ENCODE data around the gene LIMCH1.

The LIMCH1 gene

DNA sequence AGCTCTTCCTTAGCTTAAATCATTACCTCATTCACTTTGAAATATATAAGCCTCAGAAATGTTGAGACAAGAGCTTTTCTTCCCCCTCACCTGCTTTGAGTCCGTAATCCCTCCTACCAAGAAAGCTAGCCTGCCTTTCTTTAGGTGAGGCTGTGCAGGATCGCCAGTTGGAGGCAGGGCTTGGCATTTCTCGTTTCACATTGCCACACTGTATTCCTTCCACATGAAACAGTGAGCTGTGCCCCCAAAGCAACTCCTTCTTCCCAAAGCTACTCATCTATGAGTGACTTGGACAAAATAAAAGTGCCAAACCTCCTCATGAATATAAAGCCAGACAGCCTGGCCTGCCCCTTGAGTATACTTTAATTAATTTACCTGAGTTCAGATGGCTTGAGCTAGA, 86.8 kb downstream of the LIMCH1 start:
- FAIRE-seq (no peak), DNase-seq (ENCODE audit: insufficient read length, low spot score) (no peak)
- TF ChIP-seq POLR2A (IDR thresholded peaks at IDR 0.05; ENCODE audit: low read depth, low read length) (no peak), TAF1 (IDR thresholded peaks at IDR 0.05; ENCODE audit: low read depth, low read length) (no peak), SPI1 (IDR thresholded peaks at IDR 0.05; ENCODE audit: low read depth, low read length) (no peak), PAX5 (IDR thresholded peaks at IDR 0.05; ENCODE audit: insufficient read depth, low read length, severe bottlenecking) (no peak), POU2F2 (IDR thresholded peaks at IDR 0.05; ENCODE audit: low read depth, low read length) (no peak), POLR2AphosphoS5 (IDR thresholded peaks at IDR 0.05; ENCODE audit: low read depth, low read length) (no peak)

DNA sequence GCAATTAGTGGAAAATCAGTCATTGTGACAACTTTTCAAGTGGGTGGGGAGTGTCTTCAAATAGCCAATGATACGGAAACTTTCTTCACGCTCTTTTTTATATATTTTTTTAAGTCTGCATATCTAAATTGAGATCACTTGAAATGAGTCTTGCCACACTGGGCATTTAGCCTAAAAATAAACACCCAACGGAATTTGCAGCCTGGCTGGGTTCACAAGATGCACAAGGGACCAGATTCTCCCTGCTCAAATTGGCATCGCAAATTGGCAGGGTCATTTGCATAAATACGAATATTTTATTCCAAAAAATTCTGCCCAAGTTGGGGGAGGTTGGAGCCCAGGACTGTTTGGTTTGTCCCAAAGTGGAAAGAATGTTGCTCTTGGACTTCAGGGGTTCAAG, 87.6 kb downstream of the LIMCH1 start:
- TF ChIP-seq TAF1 (IDR thresholded peaks at IDR 0.05; ENCODE audit: low read depth, low read length) (no peak), POLR2AphosphoS5 (IDR thresholded peaks at IDR 0.05; ENCODE audit: low read depth, low read length) (no peak), POLR2A (IDR thresholded peaks at IDR 0.05; ENCODE audit: low read depth, low read length) (no peak), PAX5 (IDR thresholded peaks at IDR 0.05; ENCODE audit: insufficient read depth, low read length, severe bottlenecking) (no peak), SPI1 (IDR thresholded peaks at IDR 0.05; ENCODE audit: low read depth, low read length) (no peak), POU2F2 (IDR thresholded peaks at IDR 0.05; ENCODE audit: low read depth, low read length) (no peak)
- no peak for DNase-seq (ENCODE audit: insufficient read length, low spot score)
- FAIRE-seq, result no peak

- TF ChIP-seq POLR2A (IDR thresholded peaks at IDR 0.05; ENCODE audit: low read depth, low read length) (no peak), SPI1 (IDR thresholded peaks at IDR 0.05; ENCODE audit: low read depth, low read length) (no peak), POLR2AphosphoS5 (IDR thresholded peaks at IDR 0.05; ENCODE audit: low read depth, low read length) (no peak), TAF1 (IDR thresholded peaks at IDR 0.05; ENCODE audit: low read depth, low read length) (no peak), PAX5 (IDR thresholded peaks at IDR 0.05; ENCODE audit: insufficient read depth, low read length, severe bottlenecking) (no peak), POU2F2 (IDR thresholded peaks at IDR 0.05; ENCODE audit: low read depth, low read length) (no peak)
- FAIRE-seq, result no peak
- DNase-seq (ENCODE audit: insufficient read length, low spot score), result no peak
Observed at GRCh38 chr4:41628936-41629335, 91.0 kb downstream of the LIMCH1 start.

- TF ChIP-seq POU2F2 (IDR thresholded peaks at IDR 0.05; ENCODE audit: low read depth, low read length) (no peak), SPI1 (IDR thresholded peaks at IDR 0.05; ENCODE audit: low read depth, low read length) (no peak), PAX5 (IDR thresholded peaks at IDR 0.05; ENCODE audit: insufficient read depth, low read length, severe bottlenecking) (no peak), POLR2A (IDR thresholded peaks at IDR 0.05; ENCODE audit: low read depth, low read length) (no peak), POLR2AphosphoS5 (IDR thresholded peaks at IDR 0.05; ENCODE audit: low read depth, low read length) (no peak), TAF1 (IDR thresholded peaks at IDR 0.05; ENCODE audit: low read depth, low read length) (no peak)
- FAIRE-seq (no peak), DNase-seq (ENCODE audit: insufficient read length, low spot score) (no peak)
Observed at GRCh38 chr4:41631523-41631922, 93.6 kb downstream of the LIMCH1 start.

DNA sequence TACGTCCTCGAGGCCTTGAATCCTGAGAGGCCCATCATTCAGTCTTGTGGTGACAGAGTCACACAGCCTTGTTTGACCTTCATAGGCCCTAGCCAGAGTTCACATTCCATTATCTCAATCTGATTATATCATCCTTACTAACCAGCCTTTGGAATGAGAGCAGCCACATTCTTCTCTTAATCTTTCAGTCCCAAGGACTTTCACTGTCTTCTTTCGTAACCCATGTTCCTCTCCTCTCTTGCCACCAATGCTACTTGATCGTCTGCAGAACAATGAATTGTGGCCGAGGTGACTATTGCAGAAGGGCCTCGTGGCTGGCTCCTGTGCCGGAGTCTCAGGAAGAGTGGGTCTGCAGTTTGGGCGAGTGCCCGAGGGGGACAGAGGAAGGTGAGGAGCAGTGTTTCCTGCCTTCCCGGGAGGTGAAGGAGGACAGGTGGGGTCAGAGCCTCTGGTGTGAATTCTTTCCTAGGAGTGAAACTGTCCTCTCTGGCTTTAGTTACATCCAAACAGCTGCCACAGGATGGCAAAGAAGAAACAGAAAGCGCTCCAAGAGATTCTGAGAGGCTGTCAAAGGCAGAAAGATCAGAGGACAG, 94.6 kb downstream of the LIMCH1 start:
- TF ChIP-seq POU2F2 (IDR thresholded peaks at IDR 0.05; ENCODE audit: low read depth, low read length), result no peak
- no peak for TF ChIP-seq SPI1 (IDR thresholded peaks at IDR 0.05; ENCODE audit: low read depth, low read length)
- no peak for TF ChIP-seq PAX5 (IDR thresholded peaks at IDR 0.05; ENCODE audit: insufficient read depth, low read length, severe bottlenecking)
- TF ChIP-seq POLR2A (IDR thresholded peaks at IDR 0.05; ENCODE audit: low read depth, low read length), result no peak
- no peak for TF ChIP-seq POLR2AphosphoS5 (IDR thresholded peaks at IDR 0.05; ENCODE audit: low read depth, low read length)
- no peak for TF ChIP-seq TAF1 (IDR thresholded peaks at IDR 0.05; ENCODE audit: low read depth, low read length)
- DNase-seq (ENCODE audit: insufficient read length, low spot score) (no peak), FAIRE-seq (no peak)

DNA sequence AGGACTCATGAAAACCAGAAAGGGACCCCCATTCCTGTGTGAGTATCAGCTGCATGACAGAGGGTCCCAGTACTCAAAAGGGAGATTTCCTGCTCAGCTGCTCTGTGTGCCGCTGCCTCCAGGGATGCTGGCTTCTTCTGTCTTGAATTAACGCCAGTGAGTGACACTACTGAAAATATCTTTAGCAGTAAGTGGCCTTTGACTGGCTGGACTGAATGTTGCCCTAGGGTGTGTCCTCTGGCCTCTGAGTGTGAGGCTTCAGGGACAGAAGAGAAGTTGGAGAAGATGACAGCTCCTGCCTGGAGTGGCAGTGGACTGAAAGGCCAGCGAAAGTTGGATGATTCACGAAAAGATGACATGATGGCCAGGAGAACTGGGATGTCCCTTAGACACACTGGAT, 95.4 kb downstream of the LIMCH1 start:
- TF ChIP-seq POLR2A (IDR thresholded peaks at IDR 0.05; ENCODE audit: low read depth, low read length), result no peak
- FAIRE-seq, result no peak
- no peak for DNase-seq (ENCODE audit: insufficient read length, low spot score)

DNA sequence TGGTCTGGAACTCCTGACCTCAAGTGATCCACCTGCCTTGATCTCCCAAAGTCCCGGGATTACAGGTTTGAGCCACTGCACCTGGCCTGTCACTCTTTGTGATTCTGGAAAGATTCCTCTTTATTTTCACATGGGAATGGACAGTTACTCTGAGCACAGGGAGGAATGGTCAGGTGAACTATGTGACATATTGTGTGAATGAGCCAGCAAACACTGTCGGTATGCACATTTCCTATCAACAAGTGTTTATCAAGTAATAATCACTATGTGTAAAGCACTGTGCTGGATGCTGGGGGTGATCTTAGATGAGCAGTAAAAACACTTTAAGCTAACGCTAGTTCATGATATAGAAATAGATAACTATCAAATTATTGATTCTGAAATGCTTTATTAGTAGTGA, 97.5 kb downstream of the LIMCH1 start:
- DNase-seq (ENCODE audit: insufficient read length, low spot score), result no peak
- no peak for TF ChIP-seq POLR2AphosphoS5 (IDR thresholded peaks at IDR 0.05; ENCODE audit: low read depth, low read length)
- no peak for TF ChIP-seq PAX5 (IDR thresholded peaks at IDR 0.05; ENCODE audit: insufficient read depth, low read length, severe bottlenecking)
- TF ChIP-seq TAF1 (IDR thresholded peaks at IDR 0.05; ENCODE audit: low read depth, low read length), result no peak
- TF ChIP-seq POLR2A (IDR thresholded peaks at IDR 0.05; ENCODE audit: low read depth, low read length), result no peak
- no peak for TF ChIP-seq POU2F2 (IDR thresholded peaks at IDR 0.05; ENCODE audit: low read depth, low read length)
- no peak for TF ChIP-seq SPI1 (IDR thresholded peaks at IDR 0.05; ENCODE audit: low read depth, low read length)
- no peak for FAIRE-seq

DNA sequence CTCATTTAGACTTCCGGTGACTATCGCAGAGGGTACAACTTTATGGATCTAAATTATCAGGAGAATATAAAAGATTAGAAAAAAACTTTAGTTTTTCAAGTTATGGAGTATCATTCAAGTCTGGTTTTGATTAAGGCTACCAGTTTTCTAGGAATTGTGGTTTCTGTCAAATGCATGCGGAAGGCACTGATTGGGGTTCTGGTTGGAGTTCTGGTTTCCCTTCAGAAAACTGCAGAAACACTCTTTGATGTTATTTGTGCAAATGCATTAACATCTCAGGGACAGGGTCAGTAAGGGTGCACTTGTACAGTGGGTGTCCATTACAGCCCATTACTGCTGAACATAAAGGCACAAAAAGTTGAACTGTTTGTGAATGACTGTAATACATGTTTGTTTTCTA, 100.2 kb downstream of the LIMCH1 start:
- DNase-seq (ENCODE audit: insufficient read length, low spot score) (no peak), FAIRE-seq (no peak)
- TF ChIP-seq POLR2A (IDR thresholded peaks at IDR 0.05; ENCODE audit: low read depth, low read length), result no peak
- no peak for TF ChIP-seq TAF1 (IDR thresholded peaks at IDR 0.05; ENCODE audit: low read depth, low read length)
- TF ChIP-seq SPI1 (IDR thresholded peaks at IDR 0.05; ENCODE audit: low read depth, low read length), result no peak
- TF ChIP-seq POLR2AphosphoS5 (IDR thresholded peaks at IDR 0.05; ENCODE audit: low read depth, low read length), result no peak
- no peak for TF ChIP-seq PAX5 (IDR thresholded peaks at IDR 0.05; ENCODE audit: insufficient read depth, low read length, severe bottlenecking)
- no peak for TF ChIP-seq POU2F2 (IDR thresholded peaks at IDR 0.05; ENCODE audit: low read depth, low read length)

GRCh38 chr4:41638866-41639265, 100.9 kb downstream of the LIMCH1 start:
- TF ChIP-seq POU2F2 (IDR thresholded peaks at IDR 0.05; ENCODE audit: low read depth, low read length) (no peak), POLR2AphosphoS5 (IDR thresholded peaks at IDR 0.05; ENCODE audit: low read depth, low read length) (no peak), SPI1 (IDR thresholded peaks at IDR 0.05; ENCODE audit: low read depth, low read length) (no peak), POLR2A (IDR thresholded peaks at IDR 0.05; ENCODE audit: low read depth, low read length) (no peak), PAX5 (IDR thresholded peaks at IDR 0.05; ENCODE audit: insufficient read depth, low read length, severe bottlenecking) (no peak), TAF1 (IDR thresholded peaks at IDR 0.05; ENCODE audit: low read depth, low read length) (no peak)
- DNase-seq (ENCODE audit: insufficient read length, low spot score) (no peak), FAIRE-seq (no peak)

- DNase-seq (ENCODE audit: insufficient read length, low spot score), result no peak
- TF ChIP-seq TAF1 (IDR thresholded peaks at IDR 0.05; ENCODE audit: low read depth, low read length), result no peak
- FAIRE-seq, result no peak
Observed at GRCh38 chr4:41639291-41639690, 101.3 kb downstream of the LIMCH1 start.

Measured in GM12891 (cell line).